GM21526 (cell line): ENCODE results near the gene TMEM176A.

Source experiments
- ATAC-seq: cut with Tn5 transposase; IDR thresholded peaks from one replicate; pipeline ENCODE4 v1.9.1; 2021; ENCODE audit warnings: moderate library complexity; ENCODE audit not compliant: unreplicated experiment, low FRiP score

TMEM176A gene

DNA sequence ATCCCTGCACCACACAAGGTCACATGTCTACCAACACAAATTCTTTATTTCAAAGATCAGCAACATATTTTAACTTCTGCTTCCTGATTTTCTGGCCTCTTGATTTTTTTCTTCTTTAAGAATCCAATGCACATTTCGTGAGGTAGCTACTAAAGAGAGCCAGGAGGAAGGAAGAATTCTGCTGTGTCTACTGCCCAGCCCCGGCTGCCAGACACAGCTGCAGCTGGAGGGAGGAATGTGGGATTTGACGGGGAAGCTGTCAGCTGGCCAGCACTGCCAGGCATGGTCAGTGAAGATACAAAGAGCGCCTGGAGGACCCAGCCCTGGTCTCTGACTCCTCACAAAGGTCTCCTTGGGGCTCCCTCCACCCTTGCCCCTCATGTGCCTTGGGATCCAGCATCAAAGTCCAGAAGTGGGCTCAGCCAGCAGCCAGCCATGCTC is 44.9 kb downstream of the TMEM176A start:
- ATAC-seq = no peak

DNA sequence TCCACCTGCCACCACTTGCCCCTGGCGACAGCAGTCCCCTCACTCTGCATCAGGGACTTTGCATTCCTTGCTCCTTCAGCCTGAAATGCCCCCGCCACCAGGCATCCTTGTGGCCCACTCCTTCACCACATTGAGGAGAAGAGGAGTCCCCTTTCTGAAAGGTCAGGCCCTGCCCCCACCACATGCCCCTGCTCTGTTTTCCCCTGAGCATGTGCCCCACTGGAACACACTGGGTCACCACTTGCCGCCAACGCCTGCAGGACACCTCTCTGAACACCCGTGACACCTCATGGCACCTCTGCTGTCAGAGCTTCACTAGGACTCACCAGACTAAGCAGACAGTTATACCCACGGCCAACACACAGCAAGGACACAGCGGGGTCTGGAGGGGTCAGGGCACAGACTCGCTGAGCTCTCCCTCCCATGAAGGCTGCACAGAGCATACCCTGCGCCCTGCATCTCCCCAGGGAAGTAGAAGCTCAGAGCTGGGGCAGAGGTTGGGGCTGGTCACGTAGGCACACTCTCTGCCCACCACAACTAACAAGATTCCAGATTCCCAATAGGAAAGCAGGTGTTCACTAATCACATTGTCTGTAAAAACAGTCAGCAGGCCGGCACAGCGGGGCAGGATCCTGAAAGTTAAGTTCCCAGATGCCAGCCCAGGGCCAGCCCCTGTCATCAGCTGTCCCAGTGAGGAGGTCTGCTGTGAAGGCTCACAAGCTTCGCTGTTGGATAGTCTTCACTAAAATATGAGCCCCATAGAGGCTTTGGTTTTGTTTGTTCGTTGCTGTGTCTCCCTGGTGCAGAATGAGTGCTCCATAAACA is 45.9 kb downstream of the TMEM176A start:
- ATAC-seq = no peak

DNA sequence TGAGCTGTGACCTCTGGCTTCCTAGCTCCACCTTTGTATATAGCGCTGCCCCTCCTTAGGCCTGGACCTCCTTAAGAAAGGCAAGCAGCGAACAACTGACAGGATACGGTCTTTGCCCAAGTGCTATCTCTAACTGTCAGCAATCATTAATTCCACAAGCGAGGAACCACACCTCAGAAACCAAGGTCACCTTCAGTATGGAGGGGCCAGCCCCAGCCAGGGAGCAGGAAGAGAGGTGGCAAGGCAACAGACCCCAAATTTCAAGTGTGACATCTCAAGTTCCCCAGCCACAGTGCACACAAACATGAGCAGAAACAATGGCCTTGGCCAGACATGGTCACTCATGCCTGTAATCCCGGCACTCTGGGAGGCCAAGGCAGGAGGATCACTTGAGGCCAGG is 47.0 kb downstream of the TMEM176A start:
- ATAC-seq = no peak

DNA sequence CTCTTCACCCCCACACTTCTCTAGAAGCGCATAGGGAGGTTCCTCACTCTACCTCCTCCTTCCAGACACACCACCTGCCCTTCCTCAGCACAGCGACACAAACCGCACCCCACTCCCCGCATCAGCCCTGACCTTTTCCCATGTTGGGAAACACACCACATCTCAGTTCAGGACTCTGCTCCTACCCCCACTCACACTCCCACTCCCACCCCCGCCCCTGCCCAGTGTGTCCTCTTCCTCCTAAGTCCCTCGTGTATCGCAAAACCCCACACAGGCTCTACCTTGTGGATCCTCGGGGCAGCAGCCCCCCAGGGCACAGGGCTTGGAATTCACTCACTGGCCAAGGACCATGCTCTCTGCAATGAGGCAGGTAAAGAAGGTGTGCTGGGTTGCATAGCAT is 47.5 kb downstream of the TMEM176A start:
- ATAC-seq = no peak

DNA sequence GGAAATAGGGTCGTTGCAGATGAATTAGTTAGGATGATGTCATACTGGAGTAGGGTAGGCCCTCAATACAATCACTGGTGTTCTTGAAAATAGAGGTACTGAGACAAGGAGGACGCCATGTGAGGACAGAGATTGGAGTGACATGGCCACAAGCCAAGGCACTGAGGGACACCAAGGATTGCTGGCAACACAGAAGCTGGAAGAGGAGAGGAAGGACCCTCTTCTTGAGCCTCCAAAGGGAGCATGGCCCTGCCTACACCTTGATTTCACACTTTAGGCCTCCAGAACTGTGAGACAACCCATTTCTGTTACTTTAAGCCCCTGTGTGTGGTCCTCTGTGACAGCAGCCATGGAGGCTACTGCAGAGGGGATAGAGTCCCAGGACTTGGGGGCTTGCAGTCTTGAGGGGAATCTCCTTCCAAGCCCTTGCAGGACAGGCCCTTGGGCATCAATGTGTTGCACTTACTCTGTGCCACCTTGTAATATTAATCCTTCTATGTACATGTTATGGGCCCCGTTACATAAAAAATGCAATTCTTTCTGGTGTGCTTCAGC is 48.1 kb downstream of the TMEM176A start:
- ATAC-seq = no peak

DNA sequence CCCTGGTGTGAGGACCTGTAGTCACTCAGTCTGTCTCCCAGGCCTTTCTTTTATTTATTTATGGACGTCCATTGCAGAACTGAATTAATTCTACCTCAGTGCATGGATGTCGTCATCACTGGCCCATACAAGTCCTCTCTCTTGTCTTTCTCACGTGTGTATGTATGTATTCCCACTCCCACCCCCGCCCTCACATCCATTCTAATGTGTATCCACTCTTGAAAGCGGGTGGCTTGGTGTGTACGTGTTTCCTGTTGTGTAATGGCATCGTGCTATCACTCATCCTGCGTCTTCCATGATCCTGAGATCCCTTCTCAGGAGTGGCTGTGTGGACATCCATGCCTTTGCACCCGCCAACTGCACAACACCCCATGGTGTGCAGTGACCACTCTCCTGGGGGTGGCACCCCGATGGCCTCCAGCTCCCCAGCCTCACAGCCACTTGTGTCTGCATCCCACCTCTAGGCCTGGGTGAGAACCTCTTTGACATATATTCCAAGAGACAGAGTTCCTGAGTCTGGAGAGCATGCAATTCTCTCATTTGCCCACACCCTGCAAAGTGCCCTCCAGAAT is 48.7 kb downstream of the TMEM176A start:
- ATAC-seq = no peak

DNA sequence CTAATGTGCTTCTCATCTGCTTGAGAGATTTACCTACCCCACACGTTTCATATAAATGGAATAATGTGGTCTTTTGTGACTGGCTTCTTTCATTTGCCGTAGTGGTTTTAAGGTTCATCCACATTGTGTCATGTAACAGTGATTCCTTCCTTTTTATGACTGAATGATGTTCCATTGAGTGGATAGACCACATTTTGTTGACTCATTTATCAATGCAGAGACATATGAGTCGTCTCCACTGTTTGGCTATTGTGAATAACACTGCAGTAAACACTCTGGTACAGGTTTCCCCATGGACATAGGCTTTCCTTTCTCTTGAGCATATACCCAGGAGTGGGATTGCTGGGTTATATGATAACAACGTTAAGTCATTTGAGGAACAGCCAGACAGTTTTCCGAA is 49.7 kb downstream of the TMEM176A start:
- ATAC-seq = no peak

DNA sequence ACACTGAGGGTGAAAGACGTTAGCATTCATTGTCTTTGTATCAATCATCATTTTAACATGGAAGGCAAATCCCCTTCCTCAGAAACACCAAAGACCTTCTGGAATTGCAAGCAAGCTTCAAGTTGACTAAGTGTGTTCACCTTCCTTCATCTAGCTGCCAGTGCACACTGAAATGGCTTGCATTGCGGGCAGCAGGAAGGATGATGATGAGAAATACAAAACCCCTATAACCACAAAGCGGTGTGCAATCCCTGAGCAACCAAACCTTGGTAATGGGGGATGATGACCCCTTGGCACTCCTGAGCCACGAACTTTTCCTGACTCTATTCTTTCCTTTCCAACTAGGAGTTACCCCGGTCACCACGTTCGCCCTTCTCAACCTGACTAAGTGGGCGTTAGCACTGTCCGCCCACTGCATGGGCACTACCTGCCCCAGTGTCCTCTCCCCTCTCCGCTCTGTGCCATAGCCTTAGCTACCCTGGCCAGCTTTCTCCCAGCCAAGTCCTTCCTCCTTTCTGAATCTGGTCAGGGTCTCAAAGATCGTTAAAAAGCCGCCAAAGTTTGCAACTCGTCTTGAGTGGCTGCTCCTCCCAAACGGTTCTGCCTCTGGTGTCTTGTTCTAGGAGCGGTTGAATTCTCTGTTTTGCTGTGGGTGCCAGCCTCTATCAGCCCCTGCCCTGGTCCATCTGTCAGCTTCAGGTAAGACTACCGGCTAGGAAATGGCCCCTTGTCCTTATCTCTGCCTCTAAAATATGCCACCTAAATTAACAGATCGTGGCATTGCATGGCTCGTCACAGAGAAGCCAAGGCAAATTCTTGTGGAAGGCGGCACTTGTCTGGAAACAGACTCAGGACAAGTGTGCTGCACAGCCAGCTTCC is 51.2 kb downstream of the TMEM176A start:
- no peak for ATAC-seq

DNA sequence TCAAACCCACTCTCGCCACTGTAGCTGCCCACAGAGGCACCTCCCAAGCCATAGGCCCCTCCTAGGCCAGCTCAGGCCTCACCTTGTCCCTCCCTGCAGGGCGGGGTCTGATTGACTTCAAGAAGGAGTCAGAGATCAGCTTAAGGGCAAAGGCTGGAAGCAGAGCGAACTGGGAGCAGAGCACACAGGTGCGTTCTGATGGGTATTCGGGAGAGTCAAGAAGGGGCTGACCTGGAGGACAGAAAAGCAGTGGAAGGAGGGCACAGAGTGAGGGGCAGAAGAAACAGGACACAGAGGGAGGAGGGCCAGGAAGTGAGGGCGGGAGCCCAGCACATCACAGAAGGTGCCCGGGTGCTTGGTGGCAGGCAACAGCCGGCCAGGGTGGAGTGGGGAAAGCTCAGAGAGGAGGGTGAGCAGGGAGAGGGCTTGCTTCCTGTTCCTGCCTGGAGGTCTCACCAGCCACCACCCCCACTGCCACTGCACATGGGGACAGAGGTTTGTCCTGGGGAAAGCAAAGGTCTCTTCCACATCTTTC is 51.9 kb downstream of the TMEM176A start, which contains the start of gene AOC1:
AOC1 (plus strand) TSS at position 147 of the 535 bp plus-strand sequence. CDS start 3,954 bp downstream, outside the sequence.
- ATAC-seq = no peak

DNA sequence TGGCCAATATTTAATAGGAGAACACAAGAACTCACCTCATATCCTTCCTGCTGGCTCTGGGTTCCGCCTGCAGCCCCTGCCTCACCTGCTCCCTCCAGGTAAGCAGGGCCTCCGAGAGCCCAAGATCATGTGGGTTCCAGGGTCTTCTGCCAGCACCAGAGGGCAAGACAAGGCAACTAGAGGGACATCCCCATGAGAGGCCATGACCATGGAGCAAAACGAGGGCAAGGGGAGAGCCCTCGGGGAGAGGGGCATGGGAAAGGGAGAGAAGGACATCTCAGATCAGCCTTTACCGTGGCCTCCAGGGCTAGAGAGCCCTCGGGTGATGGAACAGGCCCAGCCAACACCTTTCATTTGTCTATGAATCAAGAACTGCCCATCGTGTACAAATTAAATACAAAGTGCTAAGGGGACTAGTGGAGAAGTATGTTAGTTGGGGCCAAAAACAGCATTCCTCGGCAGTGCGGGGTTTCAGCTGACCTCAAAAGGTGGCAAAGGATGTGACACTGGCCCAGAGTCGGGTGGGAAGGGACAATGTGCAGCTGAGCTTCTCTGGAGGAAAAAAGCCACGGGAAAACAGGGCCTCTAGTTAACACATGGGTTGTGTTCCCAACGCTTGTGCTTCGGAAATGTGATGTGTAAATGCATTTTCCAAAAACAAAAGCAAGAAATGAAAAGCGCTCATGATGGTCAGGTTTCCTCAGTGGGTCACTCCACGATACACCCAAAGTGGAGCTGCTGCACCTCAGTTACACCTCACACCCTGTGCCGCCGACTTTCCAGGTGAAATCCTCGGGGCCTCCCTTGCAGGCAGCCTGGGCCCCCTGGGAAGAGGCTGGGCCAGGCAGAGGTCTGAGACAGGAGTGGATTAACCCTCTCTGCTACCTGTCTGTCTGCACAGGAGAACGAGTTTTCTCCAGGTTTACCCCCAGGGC is 53.8 kb downstream of the TMEM176A start:
- ATAC-seq = no peak
